GM19468 (cell line): Measurements from ENCODE around the gene CLRN1.

Experiments
- ATAC-seq: cut with Tn5 transposase; IDR thresholded peaks from one replicate; pipeline ENCODE4 v1.9.1; 2021; ENCODE audit warnings: mild to moderate bottlenecking, moderate library complexity, moderate number of reproducible peaks; ENCODE audit not compliant: unreplicated experiment; ENCODE audit errors: extremely low read depth

CLRN1 gene

GRCh38 chr3:150926328-150926727, 46.2 kb downstream of the CLRN1 start:
- ATAC-seq = no peak

GRCh38 chr3:150925751-150926201, 46.8 kb downstream of the CLRN1 start:
- no peak for ATAC-seq

GRCh38 chr3:150922611-150923010, 49.9 kb downstream of the CLRN1 start:
- ATAC-seq = no peak

GRCh38 chr3:150921209-150921608, 51.3 kb downstream of the CLRN1 start:
- ATAC-seq = no peak

- no peak for ATAC-seq
Measured at GRCh38 chr3:150920236-150920635, 52.3 kb downstream of the CLRN1 start.

GRCh38 chr3:150917951-150918350, 54.6 kb downstream of the CLRN1 start:
- ATAC-seq = no peak

- ATAC-seq = no peak
Measured at GRCh38 chr3:150913133-150913922, 59.2 kb downstream of the CLRN1 start.

GRCh38 chr3:150912501-150912900, 60.0 kb downstream of the CLRN1 start:
- no peak for ATAC-seq

- no peak for ATAC-seq
Measured at GRCh38 chr3:150911771-150912170, 60.8 kb downstream of the CLRN1 start.

- ATAC-seq = no peak
Measured at GRCh38 chr3:150906461-150906860, 66.1 kb downstream of the CLRN1 start.

- no peak for ATAC-seq
Measured at GRCh38 chr3:150905746-150906145, 66.8 kb downstream of the CLRN1 start.

- ATAC-seq = no peak
Measured at GRCh38 chr3:150905339-150905738, 67.2 kb downstream of the CLRN1 start, which contains the start of gene MINDY4B. Gene MINDY4B, minus strand, starts transcription at chr3:150905439. Its CDS starts 0 bp downstream, at chr3:150905439.

- no peak for ATAC-seq
Measured at GRCh38 chr3:150902988-150903387, 69.5 kb downstream of the CLRN1 start.

GRCh38 chr3:150901793-150902192, 70.7 kb downstream of the CLRN1 start:
- ATAC-seq = no peak

- ATAC-seq = no peak
Measured at GRCh38 chr3:150899141-150899540, 73.4 kb downstream of the CLRN1 start.

- ATAC-seq = no peak
Measured at GRCh38 chr3:150898046-150898754, 74.3 kb downstream of the CLRN1 start.

- ATAC-seq = no peak
Measured at GRCh38 chr3:150897592-150897991, 74.9 kb downstream of the CLRN1 start.

GRCh38 chr3:150890831-150891230, 81.7 kb downstream of the CLRN1 start:
- no peak for ATAC-seq

- no peak for ATAC-seq
Measured at GRCh38 chr3:150890295-150890694, 82.2 kb downstream of the CLRN1 start.

GRCh38 chr3:150889106-150889505, 83.4 kb downstream of the CLRN1 start:
- no peak for ATAC-seq

- no peak for ATAC-seq
Measured at GRCh38 chr3:150887031-150887430, 85.5 kb downstream of the CLRN1 start.
